H1 (cell line): Measurements from ENCODE around the gene CCDC81. TPM values are rescaled to one million over a fixed set of nuclear protein-coding genes. Genes with fewer than 3 reads are reported as not detected.

Source experiments
- CTCF ChIA-PET: fragments of 300-600 bp; sonication (Branson Sonifier 250); formaldehyde crosslinking; loops from one replicate; lab custom pipeline; 2021; ENCODE audit not compliant: partially characterized antibody; lab: Charles Lee
- POLR2A ChIA-PET: fragments of 300-600 bp; sonication (Branson Sonifier 250); formaldehyde crosslinking; loops from one replicate; lab custom pipeline; 2021; ENCODE audit warnings: inconsistent platforms; ENCODE audit not compliant: partially characterized antibody; lab: Charles Lee
- DNase-seq, 2 experiments: peaks; one replicate each; pipeline versions ENCODE4 v3.0.0 to v3.0.0-alpha.2; 2010 to 2022; ENCODE audit warnings: low spot score in 2 of 2, low read depth in 1 of 2, mixed read lengths in 1 of 2
- FAIRE-seq: peaks from 2 replicates; lab custom pipeline; 2011; peaks lifted over from hg19 to GRCh38; lab: Jason Lieb, UNC
- H2AFZ ChIP-seq: 2 replicates; pipeline ENCODE4 v1.8.1; 2012; ENCODE audit warnings: low read length, inconsistent platforms
- H2AK5ac ChIP-seq: 2 replicates; pipeline ENCODE4 v1.6.1; 2013; ENCODE audit warnings: low read depth, low read length
- H2BK120ac ChIP-seq: replicated peaks from 2 replicates; pipeline ENCODE3; 2013; ENCODE audit warnings: low read depth, low read length, inconsistent platforms
- H2BK12ac ChIP-seq: 2 replicates; pipeline ENCODE4 v1.6.1; 2013; ENCODE audit warnings: low read depth, low read length
- H2BK15ac ChIP-seq: 2 replicates; pipeline ENCODE4 v1.6.1; 2013; ENCODE audit warnings: low read length
- H2BK20ac ChIP-seq: 2 replicates; pipeline ENCODE4 v1.6.1; 2013; ENCODE audit warnings: low read length
- H2BK5ac ChIP-seq: 2 replicates; pipeline ENCODE4 v1.6.1; 2013; ENCODE audit warnings: low read depth, low read length
- H3K14ac ChIP-seq: 2 replicates; pipeline ENCODE4 v1.6.1; 2013; ENCODE audit warnings: inconsistent platforms; ENCODE audit not compliant: insufficient read length
- H3K18ac ChIP-seq: 2 replicates; pipeline ENCODE4 v1.6.1; 2013; ENCODE audit warnings: low read length; ENCODE audit errors: extremely low read depth
- H3K23ac ChIP-seq: 2 replicates; pipeline ENCODE4 v1.6.1; 2013; ENCODE audit warnings: inconsistent platforms; ENCODE audit not compliant: insufficient read length
- H3K23me2 ChIP-seq: 2 replicates; pipeline ENCODE4 v1.6.1; 2013; ENCODE audit warnings: low read depth, low read length
- H3K27ac ChIP-seq: 2 replicates; pipeline ENCODE4 v1.6.1; 2011; ENCODE audit warnings: low read depth, low read length, inconsistent platforms
- H3K27me3 ChIP-seq, 4 experiments: replicated peaks in 1 of 4; 1 replicate in 1 of 4; 2 replicates in 3 of 4; pipeline versions ENCODE4 v1.6.1 to v1.8.1; 2011 to 2013; ENCODE audit warnings: low read length in 3 of 4, mild to moderate bottlenecking in 3 of 4, inconsistent platforms in 2 of 4, mixed read lengths in 2 of 4, moderate library complexity in 1 of 4; ENCODE audit not compliant: control insufficient read depth in 3 of 4, insufficient read depth in 3 of 4; ENCODE audit errors: extremely low read depth in 1 of 4
- H3K36me3 ChIP-seq, 4 experiments: 2 replicates each; pipeline versions ENCODE4 v1.6.1 to v1.8.1; 2011 to 2013; ENCODE audit warnings: mild to moderate bottlenecking in 4 of 4, low read length in 3 of 4, moderate library complexity in 2 of 4, control low read depth in 1 of 4, inconsistent platforms in 1 of 4; ENCODE audit not compliant: insufficient read depth in 4 of 4, control insufficient read depth in 2 of 4
- H3K4ac ChIP-seq: replicated peaks from 2 replicates; pipeline ENCODE3; 2013; ENCODE audit warnings: low read length, low read depth, mixed read lengths, inconsistent platforms; ENCODE audit not compliant: insufficient read length
- H3K4me1 ChIP-seq, 4 experiments: replicated peaks in 1 of 4; 1 replicate in 1 of 4; 2 replicates in 3 of 4; pipeline versions ENCODE4 v1.6.1 to v1.8.1; 2011 to 2013; ENCODE audit warnings: low read length in 3 of 4, inconsistent platforms in 2 of 4, mixed read lengths in 1 of 4; ENCODE audit not compliant: insufficient read depth in 4 of 4, control insufficient read depth in 3 of 4
- H3K4me2 ChIP-seq, 2 experiments: 2 replicates each; pipeline versions ENCODE4 v1.6.1 to v1.8.1; 2011 to 2013; ENCODE audit warnings: low read depth in 2 of 2, low read length in 2 of 2, control low read depth in 1 of 2, inconsistent platforms in 1 of 2, mild to moderate bottlenecking in 1 of 2; ENCODE audit not compliant: insufficient read depth in 1 of 2
- H3K4me3 ChIP-seq, 4 experiments: fragments of 200-600, 300-600 bp in 1 of 4; sonication (generic), shearing (Covaris generic), sonication (Bioruptor Twin) in 1 of 4; 2 replicates each; pipeline versions ENCODE4 v1.5.1 to v1.8.1; 2011 to 2016; ENCODE audit warnings: low read length in 4 of 4, low read depth in 3 of 4, control low read depth in 2 of 4, inconsistent platforms in 2 of 4, mild to moderate bottlenecking in 2 of 4, mixed read lengths in 1 of 4, moderate library complexity in 1 of 4; ENCODE audit not compliant: insufficient read depth in 2 of 4; ENCODE audit errors: extremely low read depth in 1 of 4
- H3K56ac ChIP-seq: replicated peaks from 2 replicates; pipeline ENCODE3; 2013; ENCODE audit warnings: low read depth, mild to moderate bottlenecking, mixed read lengths, low read length, inconsistent platforms; ENCODE audit not compliant: insufficient read length
- H3K79me1 ChIP-seq: 2 replicates; pipeline ENCODE4 v1.6.1; 2013; ENCODE audit warnings: low read depth, low read length, control low read depth
- H3K79me2 ChIP-seq, 2 experiments: 2 replicates each; pipeline versions ENCODE4 v1.6.1 to v1.8.1; 2012 to 2013; ENCODE audit warnings: low read length in 2 of 2, mild to moderate bottlenecking in 2 of 2, inconsistent platforms in 1 of 2; ENCODE audit not compliant: insufficient read depth in 2 of 2, control insufficient read depth in 1 of 2
- H3K9ac ChIP-seq, 4 experiments: replicated peaks in 1 of 4; 1 replicate in 1 of 4; 2 replicates in 3 of 4; pipeline versions ENCODE4 v1.6.1 to v1.8.1; 2011 to 2013; ENCODE audit warnings: low read depth in 3 of 4, low read length in 3 of 4, control low read depth in 2 of 4, mild to moderate bottlenecking in 2 of 4, moderate library complexity in 2 of 4, inconsistent platforms in 1 of 4; ENCODE audit errors: extremely low read depth in 1 of 4
- H3K9me3 ChIP-seq, 2 experiments: 2 replicates each; pipeline versions ENCODE4 v1.6.1 to v1.8.1; 2012 to 2013; ENCODE audit warnings: mild to moderate bottlenecking in 2 of 2, moderate library complexity in 2 of 2, control low read depth in 1 of 2, inconsistent platforms in 1 of 2, low read depth in 1 of 2, low read length in 1 of 2, mixed read lengths in 1 of 2; ENCODE audit not compliant: insufficient read depth in 2 of 2
- H4K20me1 ChIP-seq, 2 experiments: replicated peaks in 1 of 2; 2 replicates each; pipeline versions ENCODE3 to v1.8.1; 2011 to 2013; ENCODE audit warnings: inconsistent platforms in 2 of 2, low read length in 2 of 2, mild to moderate bottlenecking in 1 of 2; ENCODE audit not compliant: insufficient read depth in 2 of 2, control insufficient read depth in 1 of 2
- H4K5ac ChIP-seq: 2 replicates; pipeline ENCODE4 v1.6.1; 2013; ENCODE audit warnings: low read length, low read depth, mixed read lengths, inconsistent platforms; ENCODE audit not compliant: insufficient read length
- H4K8ac ChIP-seq: 2 replicates; pipeline ENCODE4 v1.8.0; 2013; ENCODE audit warnings: mild to moderate bottlenecking, moderate library complexity, low read length, inconsistent platforms; ENCODE audit not compliant: insufficient read depth; ENCODE audit errors: extremely low read depth
- H4K91ac ChIP-seq: replicated peaks from 2 replicates; pipeline ENCODE3; 2013; ENCODE audit warnings: low read length, mixed read lengths, inconsistent platforms; ENCODE audit not compliant: insufficient read length
- CBX8 ChIP-seq: fragments of 300-800, 300-1000 bp; sonication (generic); IDR thresholded peaks from 2 replicates; pipeline ENCODE4 v1.7.1; 2016; ENCODE audit warnings: low read depth, low read length, borderline replicate concordance
- CREB1 ChIP-seq: IDR thresholded peaks from 2 replicates; pipeline ENCODE4 v1.6.1; 2012; ENCODE audit warnings: inconsistent platforms
- EGR1 ChIP-seq: IDR thresholded peaks from 2 replicates; pipeline ENCODE4 v1.6.1; 2011; ENCODE audit warnings: low read depth, low read length, borderline replicate concordance
- JUND ChIP-seq: IDR thresholded peaks from 2 replicates; pipeline ENCODE4 v1.6.1; 2011; ENCODE audit warnings: mild to moderate bottlenecking, improper control_type of control experiment, low read length
- KDM4A ChIP-seq: IDR thresholded peaks from one replicate; pipeline ENCODE4 v1.7.1; 2012; ENCODE audit warnings: low read depth, mild to moderate bottlenecking, moderate library complexity, low read length, inconsistent platforms; ENCODE audit not compliant: severe bottlenecking
- NANOG ChIP-seq: IDR thresholded peaks from 2 replicates; pipeline ENCODE4 v1.6.1; 2011; ENCODE audit warnings: low read length, low read depth, mild to moderate bottlenecking, inconsistent platforms; ENCODE audit not compliant: insufficient read depth, poor library complexity, severe bottlenecking
- NRF1 ChIP-seq: IDR thresholded peaks from 2 replicates; pipeline ENCODE4 v1.6.1; 2011; ENCODE audit warnings: mild to moderate bottlenecking, low read depth, low read length, improper control_type of control experiment
- RNF2 ChIP-seq: fragments of 200-900, 300-1000 bp; sonication (generic); IDR thresholded peaks from 2 replicates; pipeline ENCODE4 v1.7.1; 2016; ENCODE audit warnings: borderline replicate concordance, low read depth, mild to moderate bottlenecking, antibody characterized with exemption, low read length; ENCODE audit not compliant: poor library complexity, severe bottlenecking; ENCODE audit errors: missing control alignments
- RXRA ChIP-seq: IDR thresholded peaks from 2 replicates; pipeline ENCODE4 v1.6.1; 2011; ENCODE audit warnings: low read depth, mild to moderate bottlenecking, low read length, moderate library complexity; ENCODE audit not compliant: insufficient read depth
- SIX5 ChIP-seq: IDR thresholded peaks from 2 replicates; pipeline ENCODE4 v1.6.1; 2011; ENCODE audit warnings: mild to moderate bottlenecking, low read depth, low read length
- SP2 ChIP-seq: IDR thresholded peaks from 2 replicates; pipeline ENCODE4 v1.6.1; 2012; ENCODE audit warnings: mild to moderate bottlenecking, low read length, inconsistent platforms
- USF2 ChIP-seq: IDR thresholded peaks from 2 replicates; pipeline ENCODE4 v1.6.1; 2011; ENCODE audit warnings: low read length, improper control_type of control experiment
- WGBS, 2 experiments: shearing (Covaris generic) in 1 of 2; methylation state at CpG; one replicate each; pipeline versions ENCODE4 v1.1.6 to v1.1.7; 2013 to 2015; ENCODE audit warnings: low lambda C conversion rate in 2 of 2, mixed read lengths in 2 of 2, inconsistent platforms in 1 of 2, low coverage in 1 of 2, missing lambda C conversion rate in 1 of 2; ENCODE audit not compliant: insufficient replicate concordance in 2 of 2, insufficient coverage in 1 of 2, insufficient read length in 1 of 2; ENCODE audit errors: extremely low coverage in 1 of 2, missing lambda C conversion rate in 1 of 2; 5-methylcytosine and 5-hydroxymethylcytosine counted together
- polyA plus RNA-seq, 7 experiments: library from polyadenylated mRNA; depleted of rRNA in 3 of 7; stranded (reverse) in 5 of 7; unstranded in 2 of 7; fragments of >200 nt in 5 of 7; fragments of 200-250 nt in 2 of 7; gene quantifications; 1 replicate in 5 of 7; 2 replicates in 1 of 7; 4 replicates in 1 of 7; pipeline versions ENCODE4 v1.2.1 to v1.2.3, GENCODE V29; 2011 to 2013; ENCODE audit warnings: missing spikeins in 2 of 7, mixed read lengths in 2 of 7
- total RNA-seq: library from RNA; stranded (reverse); fragmentation: NEBNext Ultra II Directional; extraction: Animal tissue kit (Norgen Biotek cat#: 25700); gene quantifications from 2 replicates; pipeline ENCODE4 v1.2.1, GENCODE V29; 2021

Gene CCDC81
- total and polyA plus RNA-seq, 2 of the 8 experiments (the other 6 are each of a cell fraction or from before 2014, with no cell fraction given) = 0.30 to 0.58 TPM

- no peak overlapping the region for H2BK12ac ChIP-seq
- H3K79me2 ChIP-seq = no peaks in the 10 kb centered on the region
- H3K79me1 ChIP-seq = no peaks in the 10 kb centered on the region
- H4K91ac ChIP-seq = no peak overlapping the region
- ChIA-PET CTCF (interaction anchor here (0.9 to 1.1 kb wide), 2 partner anchors 19 to 75 kb away, joined by 3 to 5 read pairs; no protein-coding TSS in a partner anchor), POLR2A (no interaction called here)
- H3K14ac ChIP-seq = no peak overlapping the region
- H2BK5ac ChIP-seq = no peak overlapping the region
- H3K9ac ChIP-seq = no peak overlapping the region
- no peaks in the 10 kb centered on the region for H3K36me3 ChIP-seq
- 90% methylated on average over 2 of the region's 2 CpGs; no CpG with 5 or more reads in 1 of the 2 experiments for WGBS, 2 experiments
- DNase-seq (no peak), FAIRE-seq (no peak)
- no peak overlapping the region for H3K56ac ChIP-seq
- H3K4ac ChIP-seq = no peak overlapping the region
- no peak for TF ChIP-seq CREB1
- TF ChIP-seq EGR1 = no peak
- TF ChIP-seq USF2 = no peak
- TF ChIP-seq RNF2 = no peak
- no peak for TF ChIP-seq NRF1
- no peak for TF ChIP-seq SP2
- no peak for TF ChIP-seq KDM4A
- no peak for TF ChIP-seq NANOG
- TF ChIP-seq RXRA = no peak
- TF ChIP-seq JUND = no peak
- TF ChIP-seq CBX8 = no peak
- no peak for TF ChIP-seq SIX5
- H3K9me3 ChIP-seq = no peaks in the 10 kb centered on the region; a peak in 1 of 4 replicates
- H2BK120ac ChIP-seq = no peak overlapping the region
- H3K27ac ChIP-seq = no peak overlapping the region
- H4K8ac ChIP-seq = no peak overlapping the region
- no peak overlapping the region for H2BK15ac ChIP-seq
- no peak overlapping the region for H3K4me3 ChIP-seq
- H2BK20ac ChIP-seq = no peak overlapping the region
- no peak overlapping the region for H2AK5ac ChIP-seq
- H3K4me2 ChIP-seq = no peak overlapping the region
- no peaks in the 10 kb centered on the region for H3K23me2 ChIP-seq
- H3K27me3 ChIP-seq = no peaks in the 10 kb centered on the region; a peak in 1 of 7 replicates
- no peak overlapping the region for H2AFZ ChIP-seq
- H4K5ac ChIP-seq = no peak overlapping the region
- no peaks in the 10 kb centered on the region for H3K4me1 ChIP-seq
- H3K18ac ChIP-seq = no peak overlapping the region
- H3K23ac ChIP-seq = no peak overlapping the region
- H4K20me1 ChIP-seq = no peaks in the 10 kb centered on the region
Measured at GRCh38 chr11:86435711-86436110, 61.0 kb downstream of the CCDC81 start.
